Effector memory CD4-positive, alpha-beta T cell (primary cell): Measurements from ENCODE around the gene HPSE2.

Experiments used
- DNase-seq, 3 donors: peaks; one replicate each; pipeline ENCODE4 v3.0.0-alpha.2; 2020
- H3K27ac ChIP-seq: 2 replicates; pipeline ENCODE4 v1.7.0; 2013; ENCODE audit warnings: mild to moderate bottlenecking, low read length, moderate library complexity; ENCODE audit not compliant: insufficient read depth, poor library complexity, severe bottlenecking
- H3K27me3 ChIP-seq: replicated peaks from 2 replicates; pipeline ENCODE4 v1.7.0; 2013; ENCODE audit warnings: mild to moderate bottlenecking, low read length; ENCODE audit not compliant: insufficient read depth, control insufficient read depth, poor library complexity, severe bottlenecking
- H3K36me3 ChIP-seq: 2 replicates; pipeline ENCODE4 v1.7.0; 2013; ENCODE audit warnings: mild to moderate bottlenecking, low read length, moderate library complexity; ENCODE audit not compliant: control insufficient read depth, insufficient read depth
- H3K4me1 ChIP-seq: 2 replicates; pipeline ENCODE4 v1.7.0; 2013; ENCODE audit warnings: low read length, mild to moderate bottlenecking; ENCODE audit not compliant: control insufficient read depth, insufficient read depth, poor library complexity, severe bottlenecking
- H3K4me3 ChIP-seq: 2 replicates; pipeline ENCODE4 v1.7.0; 2013; ENCODE audit warnings: low read length, low read depth, mild to moderate bottlenecking; ENCODE audit not compliant: insufficient read depth, poor library complexity, severe bottlenecking
- H3K9me3 ChIP-seq: 2 replicates; pipeline ENCODE4 v1.7.0; 2013; ENCODE audit warnings: mild to moderate bottlenecking, low read length, moderate library complexity; ENCODE audit not compliant: control insufficient read depth

The HPSE2 gene

DNA sequence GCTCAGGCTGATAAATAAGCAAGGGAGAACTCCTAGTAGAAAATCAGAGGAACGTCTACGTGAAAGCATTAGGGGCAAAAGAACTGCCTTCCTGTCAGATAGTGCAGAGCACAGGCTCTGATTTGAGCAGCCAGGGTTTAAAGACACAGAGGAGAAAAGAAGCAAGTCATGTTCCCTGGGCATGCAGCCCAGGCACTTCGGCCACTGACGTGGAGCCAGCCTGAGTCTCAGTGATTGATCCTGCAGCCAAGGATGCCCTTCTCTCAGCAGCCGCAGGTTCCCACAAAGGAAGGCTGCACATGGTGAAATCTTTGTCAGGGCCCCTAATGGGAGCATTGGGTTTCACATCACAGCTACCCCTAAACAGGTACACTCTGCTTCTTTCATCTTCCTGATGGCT is 627.2 kb downstream of the HPSE2 start:
- Histone ChIP-seq H3K9me3 (no peaks in the 10 kb centered on the region), H3K4me3 (no peak overlapping the region), H3K27me3 (peaks cover 3% of the 10 kb centered on the region), H3K4me1 (no peaks in the 10 kb centered on the region), H3K27ac (no peak overlapping the region), H3K36me3 (no peaks in the 10 kb centered on the region)
- no peak for DNase-seq

DNA sequence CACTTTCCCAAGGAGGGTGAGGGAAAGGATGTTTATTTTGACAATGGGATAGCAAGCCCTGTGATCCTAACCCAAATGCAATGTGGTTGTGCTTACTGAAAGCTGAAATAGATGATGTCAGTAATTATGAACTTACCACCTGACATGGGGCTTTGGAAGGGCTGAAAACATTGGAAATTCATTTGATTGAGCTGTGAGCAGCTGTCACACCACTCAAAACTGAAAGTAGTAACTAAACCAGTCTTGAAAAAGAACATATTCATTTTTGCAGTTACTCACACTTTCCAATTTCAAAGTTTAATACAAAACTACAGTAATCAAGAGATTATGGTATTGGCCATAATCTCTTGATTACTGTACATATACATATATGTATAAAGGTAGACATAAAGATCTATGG is 633.4 kb downstream of the HPSE2 start:
- no peak overlapping the region for H3K4me3 ChIP-seq
- H3K36me3 ChIP-seq = no peaks in the 10 kb centered on the region
- no peaks in the 10 kb centered on the region for H3K27me3 ChIP-seq
- no peak overlapping the region for H3K27ac ChIP-seq
- no peaks in the 10 kb centered on the region for H3K4me1 ChIP-seq
- no peak for DNase-seq
- no peaks in the 10 kb centered on the region for H3K9me3 ChIP-seq

DNA sequence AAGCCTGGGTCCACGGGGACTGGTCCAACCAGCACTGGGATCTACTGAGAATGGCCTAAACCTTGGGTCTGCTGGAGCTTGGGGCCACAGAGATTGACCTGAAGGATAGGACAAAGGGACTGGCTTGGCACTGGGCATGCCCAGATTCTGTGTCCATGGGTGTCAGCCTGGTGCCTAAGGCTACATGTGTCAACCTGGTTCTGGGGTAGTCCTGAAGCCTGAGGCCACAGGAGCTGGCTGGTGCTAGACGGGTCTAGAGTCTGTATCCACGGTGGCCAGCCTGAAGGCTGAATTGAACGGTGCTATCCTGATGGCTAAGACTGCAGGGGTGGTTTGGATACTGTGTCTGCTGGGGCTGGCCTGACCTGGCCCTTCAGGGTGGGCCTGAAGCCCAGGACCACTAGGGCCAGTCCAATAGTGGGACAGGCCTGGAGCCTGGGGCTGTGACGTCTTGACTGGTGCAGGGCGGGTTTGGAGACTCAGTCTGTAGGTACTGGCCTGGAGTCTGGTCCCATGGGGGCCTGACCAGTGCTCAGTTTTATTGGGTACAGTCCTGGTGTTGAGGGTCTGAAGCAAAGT is 636.5 kb downstream of the HPSE2 start:
- H3K27me3 ChIP-seq = no peaks in the 10 kb centered on the region

DNA sequence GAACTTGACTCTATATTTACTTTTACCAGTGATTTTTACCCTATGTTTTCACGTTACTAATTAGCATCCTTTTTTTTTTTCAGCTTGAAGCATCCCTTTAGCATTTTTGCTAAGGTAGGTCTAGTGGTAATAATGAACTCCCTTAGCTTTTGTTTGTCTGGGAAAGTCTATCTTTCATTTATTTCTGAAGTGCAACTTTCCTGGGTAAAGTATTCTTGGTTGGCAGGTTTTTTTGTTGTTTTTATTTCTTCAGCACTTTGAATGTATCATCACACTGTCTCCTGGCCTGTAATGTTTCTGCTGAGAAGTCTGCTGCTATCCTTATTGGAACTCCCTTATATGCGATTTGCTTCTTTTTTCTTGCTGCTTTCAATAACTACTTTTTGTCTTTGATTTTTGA is 639.2 kb downstream of the HPSE2 start:
- Histone ChIP-seq H3K36me3 (no peaks in the 10 kb centered on the region), H3K27me3 (no peaks in the 10 kb centered on the region), H3K4me3 (no peak overlapping the region), H3K9me3 (no peaks in the 10 kb centered on the region), H3K27ac (no peak overlapping the region), H3K4me1 (no peaks in the 10 kb centered on the region)
- no peak for DNase-seq

More for the DNA sequence above, 636.5 kb downstream of the HPSE2 start:
- no peaks in the 10 kb centered on the region for H3K9me3 ChIP-seq
- no peaks in the 10 kb centered on the region for H3K36me3 ChIP-seq
- no peak overlapping the region for H3K4me3 ChIP-seq
- no peak for DNase-seq
- no peaks in the 10 kb centered on the region for H3K4me1 ChIP-seq
- H3K27ac ChIP-seq = no peak overlapping the region

DNA sequence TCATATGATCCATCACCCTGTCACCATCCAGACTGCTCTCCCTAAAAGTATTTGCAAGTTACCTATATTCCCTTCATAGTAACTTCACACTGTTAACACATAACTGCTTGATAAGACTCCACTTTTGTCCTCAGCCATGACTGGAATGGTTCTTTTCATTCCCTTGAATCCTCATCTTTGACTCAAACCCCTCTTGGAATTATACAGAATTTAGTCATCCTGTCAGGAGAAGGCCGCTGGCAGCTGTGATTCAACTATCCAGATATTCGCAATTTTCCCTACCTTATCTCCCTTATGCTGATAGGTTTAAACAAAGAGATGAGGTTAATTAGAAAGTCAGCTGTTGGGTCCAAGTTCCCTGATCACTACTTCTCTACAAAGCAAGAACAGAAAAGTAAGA is 646.0 kb downstream of the HPSE2 start:
- Histone ChIP-seq H3K4me1 (no peaks in the 10 kb centered on the region), H3K4me3 (no peak overlapping the region), H3K9me3 (no peaks in the 10 kb centered on the region), H3K27me3 (no peaks in the 10 kb centered on the region), H3K27ac (no peak overlapping the region), H3K36me3 (no peaks in the 10 kb centered on the region)
- no peak for DNase-seq

DNA sequence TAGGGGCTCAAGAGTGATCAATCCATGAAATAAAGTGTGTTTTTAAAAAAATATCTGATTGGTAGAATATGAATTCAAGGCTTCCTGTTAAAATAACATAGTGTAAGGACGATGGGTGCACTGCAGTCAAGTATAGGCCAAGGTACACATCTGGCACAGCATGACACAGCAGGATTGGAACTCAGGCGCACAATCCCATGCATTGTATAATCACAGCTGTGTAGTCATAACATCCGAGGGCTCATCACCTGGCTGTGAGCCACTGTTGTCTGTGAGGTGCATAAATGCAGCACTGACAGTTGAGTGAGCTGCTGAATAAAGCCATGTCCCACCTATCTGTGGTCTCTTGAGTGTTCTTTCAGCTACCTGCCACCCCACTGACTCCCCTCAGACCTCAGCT is 646.6 kb downstream of the HPSE2 start:
- no peak for DNase-seq
- H3K9me3 ChIP-seq = no peaks in the 10 kb centered on the region
- H3K27me3 ChIP-seq = no peaks in the 10 kb centered on the region
- H3K36me3 ChIP-seq = no peaks in the 10 kb centered on the region
- no peak overlapping the region for H3K4me3 ChIP-seq
- H3K27ac ChIP-seq = no peak overlapping the region
- H3K4me1 ChIP-seq = no peaks in the 10 kb centered on the region

DNA sequence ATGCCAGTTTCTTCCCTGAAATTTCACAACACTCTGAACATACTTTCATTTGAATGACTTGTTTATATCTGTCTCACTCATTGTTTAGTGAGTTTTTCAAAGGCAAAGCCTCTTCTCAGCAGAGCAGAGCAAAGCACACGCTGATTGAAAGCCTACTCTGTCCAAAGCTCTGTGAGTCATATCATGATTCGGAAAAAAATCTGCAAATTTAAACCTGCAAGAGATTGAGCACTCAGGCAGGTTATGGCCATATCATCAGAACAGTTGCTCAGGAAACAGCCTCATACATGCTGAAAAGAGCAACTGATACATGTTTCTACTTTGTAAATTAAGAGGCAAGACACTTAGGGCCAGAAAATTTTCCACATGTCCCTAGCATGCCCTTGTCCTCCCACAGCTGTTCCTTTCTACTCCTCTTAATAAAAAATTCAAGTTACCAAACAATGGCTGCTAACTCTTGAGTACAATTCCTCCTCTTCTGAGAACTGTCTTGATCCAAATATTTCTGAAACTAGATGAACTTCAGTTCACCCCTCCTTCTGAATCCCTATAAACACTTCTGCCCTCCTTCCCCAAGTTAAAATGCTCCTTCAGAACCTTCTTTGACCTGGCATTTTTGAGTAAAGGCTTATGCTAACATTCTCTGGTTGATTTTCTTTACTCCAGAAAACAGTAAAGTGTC is 648.4 kb downstream of the HPSE2 start:
- no peaks in the 10 kb centered on the region for H3K9me3 ChIP-seq
- H3K27me3 ChIP-seq = no peaks in the 10 kb centered on the region
- H3K36me3 ChIP-seq = no peaks in the 10 kb centered on the region
- no peak for DNase-seq
- no peaks in the 10 kb centered on the region for H3K4me1 ChIP-seq
- no peak overlapping the region for H3K4me3 ChIP-seq
- no peak overlapping the region for H3K27ac ChIP-seq

DNA sequence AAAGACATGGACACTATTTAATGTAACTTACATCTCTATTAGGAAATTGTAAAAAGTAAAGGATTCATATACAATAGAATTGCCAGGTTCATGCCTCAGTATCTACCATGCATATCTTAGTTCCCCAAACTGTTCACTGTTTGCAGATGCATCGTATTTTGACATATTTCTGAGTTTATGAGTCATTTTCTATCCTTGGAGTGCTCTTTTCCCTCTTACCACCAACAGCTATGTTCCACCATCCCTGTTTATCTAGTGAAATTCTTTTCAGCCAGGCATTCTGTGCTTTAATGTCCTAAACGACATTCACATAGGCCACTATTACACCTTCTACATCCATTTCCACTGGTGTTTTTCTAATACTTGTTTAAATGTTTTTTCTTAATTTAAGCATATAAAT is 649.6 kb downstream of the HPSE2 start:
- Histone ChIP-seq H3K4me3 (no peak overlapping the region), H3K9me3 (no peaks in the 10 kb centered on the region), H3K36me3 (no peaks in the 10 kb centered on the region), H3K27me3 (no peaks in the 10 kb centered on the region), H3K27ac (no peak overlapping the region), H3K4me1 (no peaks in the 10 kb centered on the region)
- DNase-seq = no peak

DNA sequence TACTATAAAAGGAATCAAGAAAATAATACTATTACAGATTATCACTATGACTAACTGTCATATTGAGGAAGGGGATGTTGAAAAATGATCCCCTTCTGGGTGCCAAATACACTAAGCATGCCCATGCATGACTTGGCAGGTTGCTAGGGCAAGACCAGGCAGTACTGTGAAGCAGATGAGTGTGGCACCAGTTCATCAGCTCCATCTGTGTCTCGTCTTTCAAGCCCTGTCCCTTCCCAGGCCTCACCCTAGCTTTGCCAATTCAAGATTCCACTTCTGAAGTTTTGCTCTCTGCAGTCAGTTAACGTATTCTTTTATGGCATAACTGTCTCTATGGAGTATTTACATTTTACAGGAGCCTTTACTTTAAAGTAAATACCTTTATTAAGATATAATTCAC is 653.3 kb downstream of the HPSE2 start:
- DNase-seq = no peak
- Histone ChIP-seq H3K4me1 (no peaks in the 10 kb centered on the region), H3K9me3 (no peaks in the 10 kb centered on the region), H3K36me3 (no peaks in the 10 kb centered on the region), H3K27me3 (no peaks in the 10 kb centered on the region), H3K27ac (no peak overlapping the region), H3K4me3 (no peak overlapping the region)

DNA sequence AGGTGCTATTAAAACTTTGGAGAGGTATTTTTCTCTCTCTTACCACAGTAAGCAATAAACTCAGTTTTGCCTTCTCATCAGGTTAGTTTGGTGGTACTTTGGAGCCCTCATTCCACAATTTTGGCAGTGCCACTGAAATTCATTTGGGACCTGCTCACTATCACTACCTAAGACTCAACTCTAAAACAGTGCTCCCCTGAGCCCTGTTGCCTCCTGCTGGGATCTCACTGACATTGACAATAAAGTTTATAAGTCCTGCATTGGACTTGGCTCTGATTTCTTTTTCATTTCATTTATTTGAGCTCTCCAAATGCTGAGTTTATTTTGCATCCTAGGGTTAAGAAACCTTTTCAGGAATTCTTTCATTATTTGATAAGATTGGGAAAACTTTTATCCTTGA is 658.1 kb downstream of the HPSE2 start:
- no peak overlapping the region for H3K27ac ChIP-seq
- H3K9me3 ChIP-seq = no peaks in the 10 kb centered on the region
- no peaks in the 10 kb centered on the region for H3K4me1 ChIP-seq
- H3K36me3 ChIP-seq = no peaks in the 10 kb centered on the region
- H3K27me3 ChIP-seq = no peaks in the 10 kb centered on the region
- no peak overlapping the region for H3K4me3 ChIP-seq
- DNase-seq = no peak
